ENCODE results near the gene FAHD1.

Gene FAHD1

DNA sequence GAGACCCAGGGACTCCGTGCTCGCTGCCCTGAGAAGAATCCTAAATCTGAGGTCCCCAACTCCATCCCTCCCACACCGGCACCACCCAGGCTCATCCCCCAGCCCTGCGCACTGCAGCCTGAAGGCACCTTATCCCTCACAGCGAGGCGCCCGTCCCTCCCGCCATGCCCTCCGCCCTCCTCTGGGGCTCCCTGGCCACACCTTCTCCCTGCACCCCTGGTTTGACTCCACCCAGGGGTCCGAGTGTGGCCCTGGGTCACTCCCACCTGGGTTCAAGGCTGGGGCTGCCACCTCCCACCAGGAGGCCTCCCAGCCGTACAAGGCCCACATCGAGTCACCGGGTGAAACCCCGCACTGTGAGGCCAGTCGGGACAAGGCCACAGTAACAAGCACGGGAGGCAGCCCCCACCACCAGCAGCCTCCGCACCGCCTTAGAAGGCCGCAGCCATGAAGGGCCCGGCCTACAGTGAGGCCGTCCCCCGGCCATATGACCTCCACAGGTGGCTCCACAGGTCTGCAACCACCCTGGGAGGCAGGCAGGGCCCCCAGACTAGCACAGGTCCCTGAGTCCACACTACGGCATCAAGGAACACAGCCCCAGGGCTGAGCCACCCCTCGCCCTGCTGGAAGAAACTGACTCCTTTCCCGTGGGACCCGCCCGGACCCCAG lies 8.7 kb upstream of the FAHD1 start:
- no peak for DNase-seq

DNA sequence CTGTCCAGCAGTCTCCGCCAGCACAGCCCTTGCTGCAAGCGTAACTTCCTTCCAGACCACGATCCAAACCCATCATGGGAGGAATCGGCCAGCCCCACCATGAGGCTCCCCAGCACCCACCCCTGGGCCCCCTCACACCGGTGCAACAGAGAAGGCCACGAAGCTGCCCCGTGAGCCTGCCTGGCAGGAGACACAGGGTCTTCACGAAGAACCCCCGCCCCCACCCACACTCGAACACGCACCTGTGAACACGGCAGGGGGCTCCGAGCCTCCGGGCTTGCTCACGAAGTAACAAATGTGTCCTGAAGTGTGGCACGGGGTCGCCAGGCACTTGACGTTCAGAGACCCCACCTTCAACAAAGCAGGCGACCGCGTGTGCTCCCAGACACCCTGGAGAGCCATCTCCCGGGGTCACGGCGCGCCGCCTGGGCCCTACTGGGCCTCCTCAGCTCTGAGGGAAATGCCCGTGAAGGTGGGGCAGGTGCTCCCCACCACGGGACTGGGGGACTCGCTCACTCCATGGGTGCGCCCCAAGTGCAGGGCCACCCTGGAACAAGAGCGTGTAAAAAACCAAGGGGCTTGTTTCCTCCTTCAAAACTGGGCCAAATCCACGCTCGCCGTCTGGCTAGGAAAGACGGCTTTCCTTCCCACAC lies 8.0 kb upstream of the FAHD1 start:
- no peak for DNase-seq

DNA sequence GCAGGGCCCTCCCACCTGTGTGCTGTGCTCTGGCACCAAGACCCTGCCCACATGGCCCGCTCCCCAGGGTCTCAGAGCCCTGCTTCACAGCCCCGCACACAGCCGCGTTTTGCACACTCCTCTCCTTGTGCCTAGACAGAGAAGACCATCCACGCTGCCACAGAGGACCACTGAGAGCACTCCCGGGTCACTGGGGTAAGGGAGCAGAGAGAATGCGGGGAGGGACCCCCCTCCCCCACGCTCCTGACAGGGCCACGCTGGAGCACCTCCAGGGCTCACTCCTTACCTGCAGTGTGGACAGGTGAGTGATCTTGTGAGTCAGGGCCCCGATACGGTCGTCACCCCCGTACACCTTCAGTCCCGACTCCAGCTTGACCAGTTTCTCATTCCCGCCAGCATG lies 7.4 kb upstream of the FAHD1 start:
- DNase-seq, result no peak

DNA sequence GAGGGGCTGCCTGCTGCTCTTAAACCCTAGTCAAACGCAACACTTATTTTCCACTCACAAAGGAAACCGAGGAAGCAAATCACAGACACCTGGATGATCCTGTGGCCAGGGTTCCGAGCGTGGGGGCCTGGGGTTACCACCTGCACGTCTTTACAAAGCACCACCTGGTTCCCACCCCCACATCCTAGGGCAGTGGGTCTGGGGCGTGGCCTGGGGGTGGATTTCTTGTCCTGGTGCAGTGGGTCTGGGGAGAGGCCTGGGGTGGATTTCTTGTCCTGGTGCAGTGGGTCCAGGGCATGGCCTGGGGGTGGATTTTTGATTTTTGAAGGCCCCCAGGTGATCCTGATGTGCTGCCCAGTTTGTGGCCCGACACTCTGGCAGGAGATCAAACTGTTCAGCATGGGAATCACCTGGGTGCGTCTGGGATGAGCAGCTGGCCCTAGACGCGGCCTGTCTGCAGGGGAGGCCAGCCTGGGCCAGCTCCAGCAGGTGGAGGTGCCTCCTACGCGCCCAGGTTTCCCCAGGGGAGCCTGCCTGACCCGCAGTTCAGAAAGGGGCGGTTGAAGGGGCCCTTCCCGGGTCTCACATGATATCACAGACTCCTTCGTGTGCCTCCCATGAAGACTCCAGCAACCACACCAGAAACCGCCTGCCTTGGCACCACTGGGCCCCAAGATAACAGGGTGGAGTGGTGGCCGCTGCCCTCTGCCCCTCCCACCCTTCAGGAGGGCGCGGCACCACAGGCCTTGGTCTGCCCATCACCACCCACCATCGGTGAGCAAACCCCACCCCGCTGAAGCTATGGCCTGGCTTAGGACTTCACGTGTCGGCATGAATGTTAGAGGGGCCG lies 6.7 kb upstream of the FAHD1 start:
- DNase-seq, result no peak

DNA sequence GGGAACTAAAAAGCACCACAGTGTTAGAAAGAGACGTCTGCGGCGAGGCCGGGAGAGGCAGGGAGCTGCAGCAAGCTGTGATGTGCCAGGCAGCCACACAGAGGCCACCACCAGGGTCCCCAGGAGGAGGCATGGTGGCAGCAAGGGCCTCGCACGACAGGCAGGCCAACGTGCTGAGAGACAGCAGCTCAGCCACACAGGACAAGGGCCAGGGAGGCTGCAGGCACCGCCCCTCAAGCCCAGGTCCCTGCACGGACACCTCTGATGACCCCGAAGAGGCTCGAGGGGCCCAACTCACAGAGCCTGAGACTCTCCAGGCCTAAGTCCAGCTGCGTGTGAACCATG lies 6.1 kb upstream of the FAHD1 start:
- DNase-seq, result no peak

DNA sequence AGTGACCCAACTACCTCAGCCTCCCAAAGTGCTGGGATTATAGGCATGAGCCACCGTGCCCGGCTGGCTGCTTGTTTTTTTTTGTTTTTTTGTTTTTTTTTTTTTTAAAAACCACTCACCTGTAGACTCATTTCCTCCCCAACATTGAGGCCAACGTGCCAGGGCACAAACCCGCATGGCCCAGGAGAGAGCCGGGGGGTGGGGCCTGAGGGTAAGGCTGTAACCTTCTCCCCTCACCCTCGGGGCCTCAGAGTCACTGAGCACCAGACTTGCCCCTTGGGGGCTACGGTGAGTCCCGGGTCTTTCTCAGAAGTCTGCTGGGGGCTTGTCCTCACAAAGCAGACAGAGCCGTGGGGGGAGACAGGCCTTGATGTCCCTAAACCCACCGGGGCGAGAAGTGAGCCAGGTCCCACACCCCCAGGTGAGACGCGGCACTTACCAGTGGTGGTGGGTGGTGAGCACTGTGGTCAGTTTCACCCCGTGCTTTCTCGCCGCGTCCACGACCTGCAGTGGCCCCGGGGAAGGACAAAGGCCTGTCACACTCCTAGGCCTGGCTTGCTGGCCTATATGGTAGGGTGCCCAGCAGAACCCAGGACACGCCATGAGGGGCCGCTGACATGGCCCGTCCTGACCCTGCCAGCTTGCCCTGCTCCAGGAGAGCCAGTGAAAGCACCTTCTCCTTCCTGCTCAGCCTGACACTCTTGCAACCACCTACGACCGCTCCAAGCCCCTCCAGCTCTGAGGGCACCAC lies 5.0 kb upstream of the FAHD1 start:
- no peak for DNase-seq

DNA sequence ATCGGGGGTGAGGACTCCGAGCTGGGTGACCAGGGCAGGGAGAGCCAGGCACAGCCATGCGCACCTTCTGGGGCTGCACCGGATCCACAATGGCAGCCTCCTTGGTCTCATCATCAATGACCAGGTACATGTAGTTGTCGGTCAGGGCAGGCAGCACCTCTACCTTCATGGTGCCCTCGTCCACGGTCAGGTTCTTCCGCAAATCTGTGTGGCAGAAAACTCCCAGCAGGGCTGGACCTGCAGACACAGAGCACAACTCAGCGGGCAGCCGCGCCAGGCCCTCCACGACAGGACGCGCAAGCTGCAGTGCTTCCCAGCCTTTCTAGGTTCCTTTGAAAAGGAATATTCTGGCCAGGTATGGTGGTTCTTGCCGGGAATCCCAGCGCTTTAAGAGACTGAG lies 4.2 kb upstream of the FAHD1 start:
- no peak for DNase-seq

DNA sequence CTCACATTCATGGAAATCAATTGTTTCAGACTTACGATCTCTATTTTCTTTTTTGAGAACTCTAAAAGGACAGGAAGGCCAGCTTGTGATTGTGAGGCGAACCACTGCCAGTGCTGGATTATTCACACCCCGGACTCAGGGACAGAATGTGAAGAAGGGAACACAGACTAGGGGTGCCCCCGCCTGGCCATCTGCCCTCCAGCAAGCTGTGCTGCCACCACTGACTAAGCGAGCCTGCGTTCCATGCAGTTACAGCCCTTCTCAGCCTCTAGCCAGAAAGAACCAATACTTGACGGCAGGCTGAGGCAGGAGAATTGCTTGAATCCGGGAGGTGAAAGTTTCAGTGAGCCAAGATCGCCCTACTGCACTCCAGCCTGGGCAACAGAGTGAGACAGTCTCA lies 3.2 kb upstream of the FAHD1 start:
- DNase-seq, result no peak

DNA sequence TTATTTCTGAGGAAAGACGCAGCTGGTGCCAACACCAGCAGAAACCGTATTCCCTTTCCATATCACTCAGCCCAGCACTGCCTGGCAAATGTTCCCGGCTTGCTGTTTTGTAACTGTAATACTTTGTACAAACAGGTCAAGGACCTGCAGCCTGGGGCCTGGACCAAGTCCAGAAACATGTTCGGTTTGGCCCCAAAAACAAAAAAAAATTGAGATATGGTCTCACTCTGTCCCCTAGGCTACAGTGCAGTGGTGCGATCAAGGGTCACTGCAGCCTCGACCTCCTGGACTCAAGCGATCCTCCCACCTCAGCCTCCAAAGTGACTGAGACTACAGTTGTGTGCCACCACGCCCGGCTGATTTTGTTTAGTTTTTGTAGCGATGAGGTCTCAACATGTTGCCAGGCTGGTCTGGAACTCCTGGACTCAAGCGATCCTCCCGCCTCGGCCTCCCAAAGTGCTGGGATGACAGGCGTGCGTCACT lies 1.6 kb upstream of the FAHD1 start:
- DNase-seq, result no peak

DNA sequence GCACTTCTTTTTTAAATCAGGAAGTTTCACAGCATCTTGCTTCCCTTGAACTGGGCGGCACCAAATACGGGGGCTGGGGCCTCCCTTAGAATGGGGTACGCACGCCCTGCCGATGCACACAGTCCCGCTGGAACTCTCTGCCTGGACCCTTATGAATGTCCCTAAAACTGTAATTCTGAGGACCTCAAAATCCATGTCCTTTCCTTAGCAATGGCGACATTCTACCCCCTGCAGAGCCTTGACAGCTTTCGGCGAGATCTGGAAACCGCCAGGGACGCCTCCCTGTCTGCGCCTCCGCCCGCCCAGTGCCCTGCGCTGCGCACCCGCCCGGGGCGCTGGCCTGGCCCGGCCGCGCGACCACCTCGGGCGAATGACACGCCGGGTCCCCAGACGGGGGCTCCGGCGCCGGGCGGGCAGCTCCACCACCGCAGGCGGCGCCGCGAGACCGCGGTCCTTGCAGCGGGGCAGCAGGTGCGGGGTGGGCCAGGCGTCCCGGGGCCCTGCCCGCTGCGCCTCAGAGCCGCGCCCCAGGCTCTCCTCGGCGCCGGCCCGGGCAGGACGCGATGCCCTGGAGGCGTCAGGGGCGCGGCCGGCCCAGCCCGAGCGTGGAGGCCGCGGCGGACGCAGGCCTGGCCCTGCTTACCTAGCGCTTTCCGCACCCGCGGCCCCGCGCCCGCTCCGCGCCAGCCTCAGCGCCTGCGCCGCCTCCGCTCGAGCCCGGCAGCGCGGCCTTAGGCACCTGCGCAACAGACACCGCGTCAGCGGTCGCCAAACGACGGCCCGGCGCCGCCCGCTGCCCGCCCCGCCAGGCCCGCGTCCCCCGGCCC lies 929 bp upstream of the FAHD1 start:
- DNase-seq, result peak; percentile 57

DNA sequence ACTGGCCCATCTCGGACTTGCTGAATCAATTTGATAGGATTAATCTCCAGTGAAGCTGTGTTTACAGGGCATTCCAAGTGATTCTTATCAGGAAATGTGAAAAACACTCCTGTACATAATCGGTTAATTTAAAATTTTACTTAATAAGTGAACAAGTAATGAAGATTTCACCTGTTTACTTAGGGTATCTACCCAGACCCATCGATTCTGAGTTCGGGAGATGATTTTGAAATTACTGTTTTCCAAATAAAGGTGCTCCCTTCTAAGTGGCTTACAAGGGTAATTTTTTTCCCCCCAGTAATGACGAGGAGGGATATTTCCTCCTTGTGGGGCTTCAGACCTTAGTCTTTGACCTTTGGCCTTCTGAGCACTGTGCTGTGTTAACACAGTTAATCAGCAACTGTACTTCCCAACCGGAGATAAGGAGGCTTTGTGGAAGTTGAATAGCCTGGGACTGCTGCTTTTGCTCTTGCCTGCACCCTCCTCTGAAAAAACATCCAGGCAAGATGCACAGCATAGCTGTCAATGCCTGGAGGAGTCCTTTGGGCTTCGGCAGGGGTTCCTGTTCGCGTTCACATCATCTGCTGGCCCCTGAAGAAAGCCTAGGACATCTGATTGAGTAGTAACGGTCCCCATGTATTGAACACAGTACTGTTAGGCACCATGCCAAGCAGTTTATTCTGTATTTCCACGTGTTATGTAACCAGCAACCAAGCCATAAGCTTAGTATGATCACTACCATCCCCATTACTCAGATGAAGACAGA lies 1.8 kb downstream of the FAHD1 start:
- no peak for DNase-seq

DNA sequence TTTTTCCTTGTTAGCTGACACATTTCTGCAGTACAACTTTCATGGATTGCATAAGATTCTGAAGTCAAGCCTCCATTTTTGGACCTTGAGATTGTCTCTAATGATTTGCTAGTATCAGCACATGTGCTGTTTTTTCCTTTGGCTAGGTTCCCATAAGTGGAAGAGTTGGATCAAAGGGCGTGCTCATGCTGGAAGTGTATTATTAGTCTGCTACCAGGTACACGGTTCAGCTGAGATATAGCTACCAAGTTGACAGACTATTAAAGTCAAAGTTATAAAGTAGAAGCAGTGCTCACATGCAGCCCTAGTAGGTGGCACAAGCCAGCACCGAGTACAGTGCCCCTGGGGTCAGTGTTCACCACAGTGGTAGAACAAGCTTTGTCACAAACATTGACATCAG lies 3.2 kb downstream of the FAHD1 start:
- no peak for DNase-seq

DNA sequence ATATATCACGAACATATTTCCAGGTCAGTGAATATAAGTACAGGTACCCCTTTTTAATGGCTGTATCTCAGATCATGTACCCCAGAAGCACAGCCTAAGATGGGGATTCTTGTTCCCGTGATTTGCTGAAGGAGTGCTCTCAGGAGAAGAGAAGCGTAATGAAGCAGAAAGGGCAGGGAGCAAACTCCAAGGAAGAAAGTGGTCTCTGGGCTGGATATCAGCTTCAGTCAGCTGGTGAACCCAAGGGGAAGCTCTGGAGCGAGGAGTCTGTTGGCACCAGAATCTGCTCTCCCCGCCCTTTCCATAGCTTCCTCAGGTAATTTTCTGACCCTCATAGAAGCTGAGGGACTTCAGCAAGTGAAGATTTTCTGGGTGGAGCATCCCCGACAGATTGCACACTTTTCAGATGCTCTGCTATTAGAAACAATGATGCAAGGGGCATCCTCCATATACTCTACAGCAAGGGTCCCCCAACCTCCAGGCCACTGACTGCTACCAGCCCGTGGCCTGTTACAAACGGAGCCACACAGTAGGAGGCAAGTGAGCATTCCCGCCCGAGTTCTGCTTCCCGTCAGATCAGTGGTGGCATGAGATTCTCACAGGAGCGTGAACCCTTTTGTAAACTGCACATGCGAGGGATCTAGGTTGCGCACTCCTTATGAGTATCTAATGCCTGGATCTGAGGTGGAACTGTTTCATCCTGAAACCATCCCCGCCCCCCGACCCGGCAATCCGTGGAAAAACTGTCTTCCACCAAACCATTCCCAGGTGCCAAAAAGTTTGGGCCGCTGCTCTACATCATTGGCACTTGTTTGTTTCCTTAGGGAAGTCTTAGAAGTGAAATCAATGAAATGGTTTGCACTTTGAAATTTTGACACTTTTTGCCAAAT lies 4.4 kb downstream of the FAHD1 start:
- no peak for DNase-seq

DNA sequence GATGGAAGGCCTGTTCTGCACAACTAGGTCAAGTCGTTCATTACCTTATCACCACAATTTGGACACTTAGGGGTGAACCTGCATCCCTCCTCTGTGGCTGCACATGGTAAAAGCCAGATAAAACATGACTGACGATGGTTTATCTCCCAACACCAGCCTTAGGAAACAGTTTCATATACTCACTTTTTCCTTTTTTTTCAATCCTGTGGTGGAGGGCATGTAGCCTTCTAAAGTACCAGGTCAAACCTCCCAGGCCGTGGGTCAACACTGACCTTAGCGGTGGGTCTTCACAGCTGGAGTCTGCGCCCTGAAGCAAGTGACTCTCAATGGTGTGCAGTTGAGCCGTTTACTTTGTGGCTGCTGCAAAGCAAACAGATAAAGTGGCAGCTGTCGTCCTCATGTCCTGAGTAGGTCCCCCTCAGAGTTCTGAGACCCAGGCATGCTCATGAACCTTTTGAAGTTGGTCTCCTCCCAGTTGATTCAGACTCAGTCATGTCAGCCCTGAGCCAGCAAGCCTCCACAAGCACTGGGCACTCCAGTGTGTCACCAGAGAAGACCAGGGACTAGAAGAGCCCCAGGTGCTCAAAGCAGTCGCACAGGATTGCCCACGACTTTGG lies 5.9 kb downstream of the FAHD1 start:
- no peak for DNase-seq

DNA sequence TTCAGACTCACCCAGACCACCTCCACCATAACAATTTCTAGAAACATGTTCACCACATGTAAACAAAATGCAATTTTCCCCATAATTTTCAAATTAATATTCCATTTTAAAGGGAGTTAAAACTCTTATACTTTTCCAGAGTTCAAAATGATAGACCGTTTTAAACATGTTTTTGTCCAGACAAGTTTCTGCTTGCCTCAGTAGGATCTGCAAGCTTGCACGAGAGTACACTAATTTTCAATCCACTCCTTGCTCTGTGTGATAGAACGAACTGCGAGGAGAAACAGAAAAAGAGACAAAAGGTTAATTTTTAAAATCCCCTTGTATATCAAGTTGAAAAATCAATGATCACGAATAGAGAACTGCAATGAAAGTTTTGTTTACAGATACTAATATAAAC lies 7.1 kb downstream of the FAHD1 start:
- DNase-seq, result no peak

DNA sequence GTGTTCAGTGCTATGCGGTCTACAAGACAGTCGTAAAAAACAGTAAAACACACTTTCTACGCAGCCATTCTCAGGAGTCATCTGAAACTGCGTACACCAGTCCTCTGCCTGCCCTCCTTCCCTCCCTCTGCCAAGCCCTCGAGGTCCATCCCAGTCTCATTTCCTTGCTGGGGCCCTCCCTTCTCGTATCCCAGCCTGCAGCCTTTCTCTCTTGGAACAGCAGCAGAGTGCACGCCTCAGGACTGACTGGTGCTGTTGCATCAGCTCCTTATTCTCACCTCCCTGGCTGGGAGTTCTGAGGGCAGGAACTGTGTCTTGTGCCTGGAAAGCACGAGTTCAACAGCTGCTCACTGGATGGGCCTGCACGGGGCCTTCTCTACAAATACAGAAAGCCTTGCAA lies 12.5 kb downstream of the FAHD1 start:
- DNase-seq, result no peak

DNA sequence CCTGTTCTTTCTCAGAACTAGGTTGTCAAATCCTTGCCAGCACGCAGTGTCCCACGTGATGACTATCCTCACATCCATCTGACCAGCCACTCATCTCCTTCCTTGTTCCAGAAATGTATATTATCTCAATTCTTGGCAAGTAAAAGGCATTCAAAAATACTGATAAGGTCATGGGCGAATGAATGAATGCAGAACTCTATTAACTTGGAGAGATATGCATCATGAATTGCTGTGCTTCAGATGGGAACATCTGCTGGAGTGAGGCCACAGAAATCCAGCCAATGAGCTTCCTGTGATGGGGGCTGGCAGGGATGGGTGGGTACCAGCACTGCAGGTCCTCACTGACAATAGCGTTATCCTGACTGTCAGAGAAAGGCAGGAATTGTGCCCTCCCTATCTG lies 19.0 kb downstream of the FAHD1 start:
- DNase-seq, result no peak

DNA sequence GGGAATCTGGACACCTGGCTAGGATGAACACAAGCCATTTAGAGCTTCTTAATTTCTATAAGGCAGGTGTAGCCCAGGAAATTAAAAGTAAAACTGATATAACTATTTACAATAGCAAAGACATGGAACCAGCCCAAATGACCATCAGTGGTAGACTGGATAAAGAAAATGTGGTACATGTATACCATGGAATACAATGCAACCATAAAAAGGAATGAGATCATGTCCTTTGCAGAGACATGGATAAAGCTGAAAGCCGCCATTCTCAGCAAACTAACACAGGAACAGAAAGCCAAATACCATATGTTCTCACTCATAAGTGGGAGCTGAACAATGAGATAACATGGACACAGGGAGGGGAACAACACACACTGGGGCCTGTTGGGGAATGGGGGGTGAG lies 19.4 kb downstream of the FAHD1 start:
- no peak for DNase-seq

DNA sequence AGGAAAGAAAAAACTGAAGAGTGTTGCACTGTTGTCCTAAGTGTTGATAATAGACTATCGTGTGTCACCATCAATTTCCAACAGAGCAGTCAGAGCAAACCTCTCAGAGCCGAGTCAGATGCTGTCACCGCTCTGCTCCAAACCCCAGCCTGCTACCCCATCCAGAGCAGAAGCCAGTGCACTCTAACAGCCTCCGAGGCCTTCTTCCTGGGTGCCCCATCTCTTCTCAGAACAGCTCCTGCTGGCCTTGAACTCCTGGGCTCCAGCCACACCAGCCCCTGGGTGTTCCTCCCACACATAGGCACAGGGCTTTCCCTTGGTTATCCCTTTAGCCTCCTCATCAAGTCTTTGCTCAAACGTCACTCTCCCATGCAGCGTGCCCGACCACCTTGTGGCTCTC lies 24.0 kb downstream of the FAHD1 start:
- no peak for DNase-seq

DNA sequence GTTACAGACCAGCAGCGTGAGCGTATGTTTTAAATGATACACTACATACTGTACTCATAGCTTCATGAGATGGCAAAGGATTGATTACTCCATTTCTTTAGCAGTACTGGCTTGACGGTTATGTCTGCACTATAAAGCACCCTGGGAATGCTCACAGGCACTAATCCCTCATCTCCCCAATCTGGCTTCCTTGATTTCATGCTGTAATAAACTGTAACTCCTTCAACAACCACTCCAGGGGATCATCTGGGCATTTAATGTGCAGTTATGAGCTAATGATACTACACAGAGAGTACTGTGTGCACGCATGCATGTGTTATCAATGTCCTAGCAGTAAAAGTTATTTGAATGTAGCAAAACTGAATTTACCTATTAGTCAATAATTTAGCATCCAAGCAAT lies 24.8 kb downstream of the FAHD1 start:
- DNase-seq, result no peak

Measured in COR-L47 (cell line).